GM12891 (cell line): ENCODE data around the gene UBFD1.
"Not testable (repeated sequence)": the region's sequence is repeated elsewhere in the genome, so short reads cannot be mapped to it uniquely, and the experiment has no call there.

Experiments
- DNase-seq: peaks from one replicate; pipeline ENCODE4 v3.0.0; 2011; ENCODE audit warnings: low spot score; ENCODE audit not compliant: insufficient read length
- FAIRE-seq: peaks from 2 replicates; lab custom pipeline; 2011; peaks lifted over from hg19 to GRCh38; lab: Jason Lieb, UNC
- PAX5 ChIP-seq: IDR thresholded peaks from 2 replicates; pipeline ENCODE4 v1.6.1; 2011; ENCODE audit warnings: low read length, moderate library complexity, mild to moderate bottlenecking; ENCODE audit not compliant: insufficient read depth, severe bottlenecking
- POLR2A ChIP-seq: IDR thresholded peaks from 2 replicates; pipeline ENCODE4 v1.6.1; 2011; ENCODE audit warnings: low read depth, low read length, control low read depth
- POLR2AphosphoS5 ChIP-seq: IDR thresholded peaks from 2 replicates; pipeline ENCODE4 v1.6.1; 2011; ENCODE audit warnings: low read depth, low read length, control low read depth
- POU2F2 ChIP-seq: IDR thresholded peaks from 2 replicates; pipeline ENCODE4 v1.6.1; 2011; ENCODE audit warnings: low read depth, mild to moderate bottlenecking, control low read depth, low read length, moderate library complexity
- SPI1 ChIP-seq: IDR thresholded peaks from 2 replicates; pipeline ENCODE4 v1.6.1; 2011; ENCODE audit warnings: low read depth, low read length, control low read depth
- TAF1 ChIP-seq: IDR thresholded peaks from 2 replicates; pipeline ENCODE4 v1.6.1; 2011; ENCODE audit warnings: low read depth, low read length, control low read depth

The UBFD1 gene

DNA sequence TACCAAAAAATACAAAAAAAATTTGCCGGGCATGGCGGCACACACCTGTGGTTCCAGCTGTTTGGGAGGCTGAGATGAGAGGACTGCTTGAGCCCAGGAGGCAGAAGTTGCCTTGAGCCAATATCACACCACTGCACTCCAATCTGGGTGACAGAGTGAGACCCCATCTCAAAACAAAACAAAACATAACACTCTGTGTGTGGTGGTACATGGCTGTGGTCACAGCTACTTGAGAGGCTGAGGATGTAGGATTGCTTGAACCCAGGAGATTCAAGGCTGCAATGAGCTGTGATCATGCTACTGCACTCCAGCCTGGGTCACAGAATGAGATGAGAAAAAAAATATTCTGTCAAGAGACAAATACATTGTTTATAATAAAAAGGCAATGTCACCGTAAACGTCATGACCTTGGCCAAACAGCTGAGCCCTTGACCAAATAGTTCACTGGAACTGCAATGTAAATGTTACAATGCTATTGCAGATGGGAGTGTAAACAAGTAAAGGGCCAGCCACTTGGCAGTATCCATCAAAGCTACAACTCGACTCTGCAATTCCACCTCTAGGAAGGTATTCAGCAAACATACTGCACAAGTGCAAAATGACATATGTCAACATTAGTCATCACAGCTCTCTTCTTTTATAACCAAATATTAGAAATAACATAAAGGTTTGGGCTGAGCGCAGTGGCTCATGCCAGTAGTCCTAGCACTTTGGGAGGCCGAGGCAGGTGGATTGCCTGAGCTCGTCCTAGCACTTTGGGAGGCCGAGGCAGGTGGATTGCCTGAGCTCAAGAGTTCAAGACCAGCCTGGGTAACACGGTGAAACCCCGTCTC, 17.3 kb upstream of the UBFD1 start:
- FAIRE-seq (no peak), DNase-seq (no peak)
- TF ChIP-seq TAF1: no peak
- TF ChIP-seq POLR2A: no peak
- TF ChIP-seq PAX5: no peak
- no peak for TF ChIP-seq POLR2AphosphoS5
- no peak for TF ChIP-seq POU2F2
- no peak for TF ChIP-seq SPI1

DNA sequence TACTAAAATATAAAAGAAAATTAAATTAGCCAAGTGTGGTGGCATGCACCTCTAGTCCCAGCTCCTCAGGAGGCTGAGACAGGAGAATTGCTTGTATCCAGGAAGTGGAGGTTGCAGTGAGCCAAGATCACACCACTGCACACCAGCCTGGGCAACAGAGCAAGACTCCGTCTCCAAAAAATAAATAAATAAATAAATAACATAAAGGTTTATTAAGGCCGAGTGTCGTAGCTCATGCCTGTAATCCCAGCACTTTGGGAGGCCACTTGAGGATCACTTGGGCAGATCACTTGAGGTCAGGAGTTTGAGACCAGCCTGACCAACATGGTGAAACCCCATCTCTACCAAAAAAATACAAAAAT, 16.7 kb upstream of the UBFD1 start:
- FAIRE-seq, DNase-seq: not testable (repeated sequence)

GRCh38 chr16:23544436-23544835, 13.1 kb upstream of the UBFD1 start:
- TF ChIP-seq TAF1: no peak
- no peak for TF ChIP-seq POLR2A
- TF ChIP-seq POLR2AphosphoS5: no peak
- TF ChIP-seq SPI1: no peak
- FAIRE-seq: no peak
- no peak for DNase-seq

- FAIRE-seq (no peak), DNase-seq (no peak)
- TF ChIP-seq POLR2AphosphoS5 (no peak), POU2F2 (no peak), SPI1 (no peak), PAX5 (no peak)
Observed at GRCh38 chr16:23549938-23550337, 7.6 kb upstream of the UBFD1 start.

GRCh38 chr16:23552161-23552560, 5.4 kb upstream of the UBFD1 start:
- no peak for DNase-seq
- TF ChIP-seq POU2F2 (no peak), TAF1 (no peak), POLR2AphosphoS5 (no peak), SPI1 (no peak), PAX5 (no peak), POLR2A (no peak)
- FAIRE-seq: no peak

- DNase-seq (no peak), FAIRE-seq (no peak)
- TF ChIP-seq POU2F2: no peak
- no peak for TF ChIP-seq PAX5
- TF ChIP-seq SPI1: no peak
- no peak for TF ChIP-seq POLR2AphosphoS5
- TF ChIP-seq POLR2A: no peak
Observed at GRCh38 chr16:23554536-23554935, 3.0 kb upstream of the UBFD1 start.

DNA sequence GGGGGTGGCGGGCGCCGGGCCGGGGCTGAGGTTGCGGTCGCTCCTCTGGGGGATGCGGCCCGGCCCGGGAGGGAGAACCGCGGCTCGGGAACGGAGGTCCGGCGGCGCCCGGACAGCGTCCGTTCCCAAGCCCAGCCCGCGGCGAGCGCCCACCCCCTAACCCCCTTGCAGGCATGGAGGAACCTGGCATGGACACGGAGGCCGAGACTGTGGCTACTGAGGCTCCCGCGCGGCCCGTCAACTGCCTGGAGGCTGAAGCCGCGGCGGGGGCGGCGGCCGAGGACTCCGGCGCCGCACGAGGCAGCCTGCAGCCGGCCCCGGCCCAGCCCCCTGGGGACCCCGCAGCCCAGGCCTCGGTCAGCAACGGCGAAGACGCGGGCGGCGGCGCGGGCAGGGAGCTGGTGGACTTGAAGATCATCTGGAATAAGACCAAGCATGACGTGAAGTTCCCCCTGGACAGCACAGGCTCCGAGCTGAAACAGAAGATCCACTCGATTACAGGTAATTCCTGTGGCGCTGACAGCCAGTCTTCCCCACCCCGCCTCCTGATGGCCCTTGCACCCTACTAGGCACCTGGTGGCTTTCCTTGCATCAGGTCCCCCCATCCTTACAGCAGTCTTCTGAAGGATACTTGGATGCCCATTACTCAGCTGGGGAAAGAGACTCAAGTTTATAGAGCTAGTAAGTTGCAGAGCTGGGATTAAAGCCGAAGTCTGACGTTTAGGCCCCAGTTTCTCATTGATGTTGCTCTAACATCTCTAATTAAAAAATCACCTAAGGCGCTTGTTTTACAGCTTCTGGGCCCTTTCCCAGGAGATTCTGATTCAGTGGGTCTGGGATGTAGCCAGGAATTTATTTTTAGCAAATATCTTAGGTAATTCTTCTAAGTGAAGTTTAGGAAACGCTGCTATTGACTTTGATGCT, 514 bp downstream of the UBFD1 start:
- FAIRE-seq (no peak), DNase-seq (peak; percentile 20)
- TF ChIP-seq PAX5: no peak

GRCh38 chr16:23561586-23561985, 4.1 kb downstream of the UBFD1 start:
- no peak for DNase-seq
- TF ChIP-seq POLR2AphosphoS5 (no peak), TAF1 (no peak), SPI1 (no peak), PAX5 (no peak), POU2F2 (no peak), POLR2A (no peak)
- no peak for FAIRE-seq

GRCh38 chr16:23562505-23562904, 5.0 kb downstream of the UBFD1 start:
- FAIRE-seq (no peak), DNase-seq (no peak)
- TF ChIP-seq POU2F2: no peak
- TF ChIP-seq POLR2A: no peak
- TF ChIP-seq PAX5: no peak
- TF ChIP-seq POLR2AphosphoS5: no peak
- TF ChIP-seq SPI1: no peak
- no peak for TF ChIP-seq TAF1

GRCh38 chr16:23563186-23563585, 5.7 kb downstream of the UBFD1 start:
- no peak for DNase-seq
- FAIRE-seq: no peak
- TF ChIP-seq POU2F2 (no peak), POLR2A (no peak), PAX5 (no peak), TAF1 (no peak), POLR2AphosphoS5 (no peak), SPI1 (no peak)
